GM12878 (cell line): ENCODE results near the gene LENG9. TPM values are rescaled to one million over a fixed set of nuclear protein-coding genes. Genes with fewer than 3 reads are reported as not detected.

ENCODE experiments used
- ATAC-seq: fragments of 200-7000 bp; cut with Tn5 transposase; 3 replicates; pipeline ENCODE4 v1.9.1; 2020; ENCODE audit warnings: mild to moderate bottlenecking, moderate library complexity
- BruUV-seq: library from RNA; stranded (reverse); fragments of 400-500 nt; replicated peaks from 2 replicates; lab custom pipeline; 2021; lab: Mats Ljungman, UMichigan
- CTCF ChIA-PET: fragments of 300-600 bp; sonication (Branson Sonifier 250); formaldehyde crosslinking; extraction: SDS; loops from one replicate; lab custom pipeline; 2021; ENCODE audit warnings: inconsistent platforms; lab: Yijun Ruan, JAX
- POLR2A ChIA-PET: fragments of 350-600 bp; formaldehyde crosslinking; extraction: SDS; loops from one replicate; lab custom pipeline; 2021; ENCODE audit warnings: inconsistent platforms; lab: Charles Lee
- RAD21 ChIA-PET: fragments of 300-600 bp; sonication (Branson Sonifier 250); formaldehyde crosslinking; loops from one replicate; lab custom pipeline; 2023; ENCODE audit warnings: antibody characterized with exemption; ENCODE audit not compliant: unreplicated experiment; lab: Charles Lee
- SMC1A ChIA-PET: fragments of 300-600 bp; sonication (Branson Sonifier 250); formaldehyde crosslinking; loops from one replicate; lab custom pipeline; 2023; ENCODE audit not compliant: unreplicated experiment, uncharacterized antibody; lab: Charles Lee
- DNase-seq: peaks from one replicate; pipeline ENCODE4 v3.0.0-alpha.2; 2011; ENCODE audit warnings: low read depth, low spot score
- FAIRE-seq: peaks from 3 replicates; lab custom pipeline; 2011; peaks lifted over from hg19 to GRCh38; lab: Jason Lieb, UNC
- H2AFZ ChIP-seq: 2 replicates; pipeline ENCODE4 v1.6.0; 2011; ENCODE audit warnings: low read depth, low read length, control low read depth; ENCODE audit not compliant: control insufficient read depth
- H3K27ac ChIP-seq: 2 replicates; pipeline ENCODE4 v1.5.1; 2011; ENCODE audit warnings: control low read depth; ENCODE audit not compliant: control insufficient read depth, insufficient read depth
- H3K27me3 ChIP-seq, 2 experiments: replicated peaks in 1 of 2; 2 replicates each; pipeline versions ENCODE4 v1.6.0 to v1.6.1; 2011; ENCODE audit warnings: low read length in 1 of 2; ENCODE audit not compliant: control insufficient read depth in 2 of 2, insufficient read depth in 2 of 2
- H3K36me3 ChIP-seq, 2 experiments: 2 replicates each; pipeline ENCODE4 v1.5.1; 2011; ENCODE audit warnings: low read length in 1 of 2; ENCODE audit not compliant: control insufficient read depth in 2 of 2, insufficient read depth in 2 of 2
- H3K4me1 ChIP-seq: 2 replicates; pipeline ENCODE4 v1.6.1; 2011; ENCODE audit warnings: mild to moderate bottlenecking, low read length, moderate library complexity, mixed read lengths; ENCODE audit not compliant: control insufficient read depth, insufficient read depth
- H3K4me2 ChIP-seq: 2 replicates; pipeline ENCODE4 v1.6.0; 2011; ENCODE audit warnings: control low read depth; ENCODE audit not compliant: control insufficient read depth, insufficient read depth
- H3K4me3 ChIP-seq: fragments of 200-600 bp; sonication (generic); 2 replicates; pipeline ENCODE4 v1.5.1; 2016
- H3K79me2 ChIP-seq: 2 replicates; pipeline ENCODE4 v1.6.0; 2011; ENCODE audit warnings: low read length; ENCODE audit not compliant: control insufficient read depth, insufficient read depth
- H3K9ac ChIP-seq: 2 replicates; pipeline ENCODE4 v1.8.0; 2011; ENCODE audit warnings: low read length, control low read depth, mixed read lengths; ENCODE audit not compliant: control insufficient read depth, insufficient read depth
- H3K9me3 ChIP-seq: replicated peaks from 3 replicates; pipeline ENCODE4 v1.5.1; 2011; ENCODE audit warnings: mild to moderate bottlenecking, low read length; ENCODE audit not compliant: control insufficient read depth, insufficient read depth
- H4K20me1 ChIP-seq: 2 replicates; pipeline ENCODE4 v1.6.0; 2011; ENCODE audit not compliant: control insufficient read depth, insufficient read depth
- BACH1 ChIP-seq: fragments of 450-650 bp; IDR thresholded peaks from 2 replicates; pipeline ENCODE4 v1.6.1; 2017; ENCODE audit warnings: mild to moderate bottlenecking, borderline replicate concordance
- MLLT1 ChIP-seq: fragments of 450-650 bp; IDR thresholded peaks from 2 replicates; pipeline ENCODE4 v1.6.1; 2016; ENCODE audit warnings: mild to moderate bottlenecking
- MTA3 ChIP-seq: IDR thresholded peaks from 2 replicates; pipeline ENCODE4 v1.6.1; 2012; ENCODE audit warnings: low read length, inconsistent platforms, borderline replicate concordance
- NKRF ChIP-seq: fragments of 450-650 bp; conservative IDR thresholded peaks from 2 replicates; pipeline ENCODE4 v1.6.1; 2017; ENCODE audit warnings: mild to moderate bottlenecking, moderate library complexity
- POLR2A ChIP-seq: IDR thresholded peaks from 2 replicates; pipeline ENCODE4 v1.6.1; 2011; ENCODE audit warnings: low read depth, mild to moderate bottlenecking, low read length
- POU2F2 ChIP-seq: IDR thresholded peaks from 3 replicates; pipeline ENCODE4 v1.6.1; 2011; ENCODE audit warnings: low read depth, mild to moderate bottlenecking, low read length, borderline replicate concordance
- SP1 ChIP-seq: IDR thresholded peaks from one replicate; pipeline ENCODE4 v1.6.1; 2011; ENCODE audit warnings: low read depth, low read length
- SUZ12 ChIP-seq: fragments of 200-600 bp; sonication (generic); IDR thresholded peaks from one replicate; pipeline ENCODE4 v1.6.1; 2018; ENCODE audit warnings: antibody characterized with exemption, mild to moderate bottlenecking; ENCODE audit not compliant: unreplicated experiment
- YY1 ChIP-seq: IDR thresholded peaks from 2 replicates; pipeline ENCODE4 v1.6.1; 2011; ENCODE audit warnings: low read depth, mild to moderate bottlenecking, low read length
- WGBS: methylation state at CpG from one replicate; pipeline ENCODE4 v1.1.6; 2016; ENCODE audit warnings: low lambda C conversion rate; ENCODE audit not compliant: insufficient replicate concordance, insufficient coverage; ENCODE audit errors: missing lambda C conversion rate; 5-methylcytosine and 5-hydroxymethylcytosine counted together
- in situ Hi-C: fragments of 300-500 bp; cut with MboI; formaldehyde crosslinking; loops from 9 replicates; pipeline ENCODE4 v1.14.3; 2018; ENCODE audit warnings: mixed read lengths
- intact Hi-C: fragments of 100-400 bp; cut with micrococcal nuclease; formaldehyde crosslinking; loops from one replicate; pipeline ENCODE4 v1.14.2; 2022; ENCODE audit not compliant: unreplicated experiment
- polyA plus RNA-seq, 11 experiments: library from polyadenylated mRNA; depleted of rRNA in 4 of 11; unstranded in 6 of 11; stranded (reverse) in 5 of 11; fragments of >200 nt; fragmentation: Nextera tagmentation in 4 of 11; fragmentation: Illumina TruSeq in 1 of 11; extraction: Ambion mirVana in 4 of 11; extraction: Trizol in 1 of 11; gene quantifications; 1 replicate in 1 of 11; 2 replicates in 10 of 11; pipeline versions ENCODE4 v1.2.1 to v1.2.3, GENCODE V29; 2011 to 2016; ENCODE audit warnings: inconsistent platforms in 2 of 11, missing spikeins in 2 of 11, low read depth in 1 of 11
- total RNA-seq, 4 experiments: library from RNA; depleted of rRNA in 3 of 4; stranded (reverse); fragments of >200 nt in 3 of 4; fragmentation: Illumina TruSeq in 1 of 4; extraction: Trizol in 1 of 4; gene quantifications; 2 replicates each; pipeline versions ENCODE4 v1.2.1 to v1.2.3, GENCODE V29; 2013 to 2021

Gene LENG9
- total and polyA plus RNA-seq, 10 of the 15 experiments (the other 5 are each of a cell fraction or from before 2014, with no cell fraction given), result 0.09 to 2.9 (median 0.76) TPM; not detected in 1

GRCh38 chr19:54458648-54459281 is 4.8 kb downstream of the LENG9 start:
- Histone ChIP-seq H3K27ac (no peak overlapping the region), H4K20me1 (no peaks in the 10 kb centered on the region; the same call in 1 of the 2 replicates), H3K36me3 (peaks cover 14 to 69% of the 10 kb centered on the region in 2 experiments), H3K27me3 (no peaks in the 10 kb centered on the region), H3K79me2 (peaks cover 14% of the 10 kb centered on the region), H3K4me3 (no peak overlapping the region), H3K9ac (no peak overlapping the region), H2AFZ (no peak overlapping the region), H3K4me1 (peaks cover 12% of the 10 kb centered on the region), H3K4me2 (no peak overlapping the region), H3K9me3 (no peaks in the 10 kb centered on the region)
- no TSS peak for BruUV-seq
- ChIA-PET POLR2A (no interaction called here), SMC1A (no interaction called here), CTCF (no interaction called here), RAD21 (no interaction called here)
- ATAC-seq, result no peak
- in situ Hi-C loops, result no loop called here
- WGBS, result 89% methylated on average over 11 of the region's 11 CpGs
- TF ChIP-seq MTA3 (no peak), POLR2A (peak; percentile 43; the same call in 1 of the 2 replicates)
- DNase-seq, result no peak
- intact Hi-C loops, result no loop called here
- FAIRE-seq, result no peak

- FAIRE-seq (no peak), DNase-seq (no peak), ATAC-seq (no peak)
- ChIA-PET RAD21 (no interaction called here), CTCF (no interaction called here), SMC1A (no interaction called here), POLR2A (no interaction called here)
- Histone ChIP-seq H3K27ac (no peak overlapping the region), H3K79me2 (peaks cover 12% of the 10 kb centered on the region), H3K27me3 (no peaks in the 10 kb centered on the region), H4K20me1 (no peaks in the 10 kb centered on the region; the same call in 1 of the 2 replicates), H3K9me3 (no peaks in the 10 kb centered on the region), H3K9ac (no peak overlapping the region), H2AFZ (no peak overlapping the region), H3K36me3 (peaks cover 21 to 72% of the 10 kb centered on the region in 2 experiments), H3K4me3 (no peak overlapping the region), H3K4me1 (peaks cover 11% of the 10 kb centered on the region), H3K4me2 (no peak overlapping the region)
- in situ Hi-C loops (no loop called here), intact Hi-C loops (no loop called here)
- 94% methylated on average over 42 of the region's 42 CpGs for WGBS
- BruUV-seq, result no TSS peak
- TF ChIP-seq NKRF (no peak), SUZ12 (no peak), SP1 (no peak), BACH1 (no peak), MLLT1 (no peak), YY1 (no peak), POU2F2 (no peak)
Measured at GRCh38 chr19:54457773-54458647, 5.6 kb downstream of the LENG9 start.
